Stimulated activated memory B cell treated with anti-CD40 and anti-IgM and Interleukin-4, amounts not matched to agents 10 μg/mL and 1 μg/mL and 100 μg/mL, for 72 hours (primary cell): ENCODE data around the gene SLC35E3.
"Not testable (repeated sequence)": the region's sequence is repeated elsewhere in the genome, so short reads cannot be mapped to it uniquely, and the experiment has no call there.

Experiments
- ATAC-seq: fragments of 150-1000 bp; cut with Tn5 transposase; 2 replicates; pipeline ENCODE4 v1.10.0; 2021
- H3K27ac Mint-ChIP-seq: one replicate; pipeline ENCODE4 v1.8.0; 2022; ENCODE audit warnings: mild to moderate bottlenecking, mixed read lengths
- H3K27me3 Mint-ChIP-seq: one replicate; pipeline ENCODE4 v1.8.0; 2022; ENCODE audit warnings: mixed read lengths
- H3K36me3 Mint-ChIP-seq: one replicate; pipeline ENCODE4 v1.8.0; 2022; ENCODE audit warnings: mixed read lengths
- H3K4me1 Mint-ChIP-seq: one replicate; pipeline ENCODE4 v1.8.0; 2022; ENCODE audit warnings: mixed read lengths
- H3K4me3 Mint-ChIP-seq: one replicate; pipeline ENCODE4 v1.8.0; 2022; ENCODE audit warnings: mild to moderate bottlenecking, moderate library complexity, mixed read lengths
- H3K9me3 Mint-ChIP-seq: one replicate; pipeline ENCODE4 v1.8.0; 2022; ENCODE audit warnings: mixed read lengths

SLC35E3 gene

DNA sequence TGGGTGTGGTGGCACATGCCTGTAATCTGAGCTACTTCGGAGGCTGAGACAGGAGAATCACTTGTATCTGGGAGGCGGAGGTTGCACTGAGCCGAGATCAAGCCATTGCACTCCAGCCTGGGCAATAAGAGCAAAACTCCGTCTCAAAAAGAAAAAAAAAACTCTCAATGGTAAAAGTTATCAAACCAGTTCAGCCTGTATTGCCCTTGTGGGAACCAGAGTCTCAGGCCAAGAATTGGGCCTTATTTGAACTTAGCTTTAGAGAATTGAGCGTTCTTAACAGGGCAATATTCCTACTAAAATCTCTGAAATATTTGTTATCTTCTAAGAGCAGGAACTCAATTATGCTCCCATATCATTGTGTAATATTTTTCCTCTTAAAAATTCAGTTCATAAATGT lies 54.3 kb downstream of the SLC35E3 start:
- no peak for ATAC-seq
- no peaks in the 10 kb centered on the region for H3K27me3 Mint-ChIP-seq
- no peaks in the 10 kb centered on the region for H3K36me3 Mint-ChIP-seq
- H3K4me1 Mint-ChIP-seq = no peaks in the 10 kb centered on the region
- H3K4me3 Mint-ChIP-seq = no peak overlapping the region
- H3K9me3 Mint-ChIP-seq = no peaks in the 10 kb centered on the region
- H3K27ac Mint-ChIP-seq = no peak overlapping the region

- not testable (repeated sequence) for H3K27me3 Mint-ChIP-seq, H3K4me1 Mint-ChIP-seq, H3K9me3 Mint-ChIP-seq, ATAC-seq, H3K27ac Mint-ChIP-seq, H3K36me3 Mint-ChIP-seq, H3K4me3 Mint-ChIP-seq
Observed at GRCh38 chr12:68801124-68801523, 55.1 kb downstream of the SLC35E3 start.

- H3K4me3 Mint-ChIP-seq, H3K4me1 Mint-ChIP-seq, H3K27me3 Mint-ChIP-seq, H3K27ac Mint-ChIP-seq, ATAC-seq, H3K36me3 Mint-ChIP-seq, H3K9me3 Mint-ChIP-seq: not testable (repeated sequence)
Observed at GRCh38 chr12:68802372-68802745, 56.4 kb downstream of the SLC35E3 start.

- H3K4me3 Mint-ChIP-seq, H3K4me1 Mint-ChIP-seq, ATAC-seq, H3K9me3 Mint-ChIP-seq, H3K27me3 Mint-ChIP-seq, H3K27ac Mint-ChIP-seq, H3K36me3 Mint-ChIP-seq: not testable (repeated sequence)
Observed at GRCh38 chr12:68802911-68803651, 57.1 kb downstream of the SLC35E3 start.

DNA sequence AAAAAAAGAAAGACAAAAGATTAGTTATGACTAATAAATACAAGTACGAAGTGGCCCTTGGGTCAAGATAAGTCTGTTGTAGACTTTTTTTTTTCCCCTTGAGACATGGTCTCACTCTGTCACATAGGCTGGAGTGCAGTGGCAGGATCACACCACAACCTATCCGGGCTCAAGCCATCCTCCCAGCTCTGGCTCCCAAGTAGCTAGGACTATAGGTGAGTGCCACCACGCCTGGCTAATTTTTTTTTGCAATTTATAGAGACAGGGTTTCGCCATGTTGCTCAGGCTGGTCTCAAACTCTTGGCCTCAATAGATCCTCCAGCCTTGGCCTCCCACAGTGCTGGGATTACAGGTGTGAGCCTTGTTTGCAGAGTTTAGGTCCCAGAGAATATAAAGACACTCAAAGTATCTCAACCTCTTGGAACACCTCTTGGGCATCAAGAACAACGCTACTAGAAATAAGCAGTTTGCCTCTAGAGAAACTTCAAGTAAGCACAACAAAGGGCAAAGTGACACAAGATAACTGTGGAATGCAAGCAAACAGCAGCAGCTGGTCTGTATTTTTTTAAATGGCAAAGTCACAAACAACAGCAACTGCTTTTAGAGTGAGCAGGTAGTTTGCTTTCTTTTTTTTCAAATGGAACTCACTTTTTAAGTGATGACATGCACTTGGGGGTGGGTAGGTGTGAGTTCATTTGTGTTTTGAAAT lies 58.1 kb downstream of the SLC35E3 start:
- Mint-ChIP-seq H3K27ac (no peak overlapping the region), H3K36me3 (no peaks in the 10 kb centered on the region), H3K4me3 (no peak overlapping the region), H3K9me3 (no peaks in the 10 kb centered on the region), H3K27me3 (no peaks in the 10 kb centered on the region), H3K4me1 (no peaks in the 10 kb centered on the region)
- ATAC-seq = no peak

GRCh38 chr12:68804657-68805591 lies 58.9 kb downstream of the SLC35E3 start:
- Mint-ChIP-seq H3K27me3 (no peaks in the 10 kb centered on the region), H3K27ac (no peak overlapping the region), H3K4me1 (no peaks in the 10 kb centered on the region), H3K36me3 (peaks cover 4% of the 10 kb centered on the region), H3K4me3 (no peak overlapping the region), H3K9me3 (no peaks in the 10 kb centered on the region)
- ATAC-seq = no peak

DNA sequence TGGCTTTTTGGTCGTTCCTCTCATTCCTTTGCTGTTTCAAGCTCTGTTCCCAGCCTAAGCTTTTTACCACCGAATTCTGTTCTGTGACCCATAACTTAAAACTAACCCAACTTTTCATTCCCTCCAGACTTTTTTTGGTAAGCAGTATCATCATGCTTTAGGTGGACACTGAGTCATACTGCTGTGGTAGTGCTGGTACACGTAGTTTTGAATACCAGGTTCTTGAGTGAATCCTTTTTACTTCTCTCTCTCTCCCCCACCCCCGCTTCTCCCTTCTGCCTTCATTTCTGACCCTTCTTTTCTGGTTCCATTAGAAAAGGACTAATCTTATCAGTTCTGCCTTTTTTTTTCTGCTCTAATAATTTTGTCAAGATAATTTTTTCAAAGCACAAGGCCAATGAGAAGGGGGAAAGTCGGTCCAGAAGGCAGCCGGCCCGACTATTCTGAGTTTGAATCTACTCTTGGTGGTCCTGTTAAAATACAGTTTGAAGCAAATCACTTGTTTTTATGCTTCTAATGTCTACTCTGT lies 59.7 kb downstream of the SLC35E3 start:
- ATAC-seq = no peak
- Mint-ChIP-seq H3K36me3 (peaks cover 8% of the 10 kb centered on the region), H3K4me1 (peaks cover under 1% of the 10 kb centered on the region), H3K27ac (no peak overlapping the region), H3K4me3 (no peak overlapping the region), H3K27me3 (no peaks in the 10 kb centered on the region), H3K9me3 (no peaks in the 10 kb centered on the region)

DNA sequence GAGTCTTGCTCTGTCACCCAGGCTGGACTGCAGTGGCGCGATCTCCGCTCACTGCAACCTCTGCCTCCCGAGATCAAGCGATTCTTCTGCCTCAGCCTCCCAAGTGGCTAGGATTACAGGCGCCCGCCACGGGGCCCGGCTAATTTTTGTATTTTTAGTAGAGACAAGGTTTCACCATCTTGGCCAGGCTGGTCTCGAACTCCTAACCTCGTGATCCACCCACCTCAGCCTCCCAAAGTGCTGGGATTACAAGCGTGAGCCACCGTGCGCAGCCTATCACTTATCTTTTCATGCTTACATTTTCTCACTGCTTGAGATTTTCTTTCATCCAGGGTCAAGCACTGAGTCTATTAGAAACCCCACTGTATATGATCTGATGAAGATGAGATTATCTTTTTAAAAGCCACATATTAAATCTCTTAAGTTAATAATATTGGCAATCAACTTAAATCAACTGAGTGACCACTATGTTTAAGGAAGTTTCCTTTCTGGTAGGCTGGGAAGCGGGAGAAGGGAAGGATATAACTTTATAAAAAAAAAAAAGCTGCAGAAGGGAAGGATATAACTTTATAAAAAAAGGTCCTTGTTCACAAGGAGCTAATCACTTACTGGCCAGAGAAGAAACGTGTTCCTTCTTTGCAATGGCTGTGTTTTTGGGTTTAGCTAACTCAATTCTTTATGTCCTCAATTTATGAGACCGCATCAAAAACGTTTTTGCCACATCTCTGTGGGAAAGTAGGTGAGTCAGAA lies 60.7 kb downstream of the SLC35E3 start:
- Mint-ChIP-seq H3K9me3 (no peaks in the 10 kb centered on the region), H3K36me3 (peaks cover 13% of the 10 kb centered on the region)

DNA sequence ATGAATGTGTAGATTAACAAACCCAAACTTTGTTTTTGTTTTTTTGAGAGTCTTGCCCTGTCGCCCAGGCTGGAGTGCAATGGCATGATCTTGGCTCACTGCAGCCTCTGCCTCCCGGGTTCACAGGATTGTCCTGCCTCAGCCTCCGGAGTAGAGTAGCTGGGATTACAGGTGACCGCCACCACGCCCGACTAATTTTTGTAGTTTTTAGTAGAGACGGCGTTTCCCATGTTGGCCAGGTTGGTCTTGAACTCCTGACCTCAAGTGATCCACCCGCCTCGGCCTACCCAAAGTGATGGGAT lies 61.2 kb downstream of the SLC35E3 start:
- not testable (repeated sequence) for H3K27me3 Mint-ChIP-seq, H3K9me3 Mint-ChIP-seq, ATAC-seq
- peak overlapping the region; percentile 100 for H3K27ac Mint-ChIP-seq
- H3K36me3 Mint-ChIP-seq = peaks cover 13% of the 10 kb centered on the region
- peak overlapping the region; percentile 89 for H3K4me3 Mint-ChIP-seq
- H3K4me1 Mint-ChIP-seq = peaks cover 16% of the 10 kb centered on the region

More for the DNA sequence above, 60.7 kb downstream of the SLC35E3 start:
- Mint-ChIP-seq H3K27me3 (no peaks in the 10 kb centered on the region), H3K4me1 (peaks cover 11% of the 10 kb centered on the region), H3K4me3 (peak overlapping the region; percentile 89), H3K27ac (peak overlapping the region; percentile 100)
- no peak for ATAC-seq

DNA sequence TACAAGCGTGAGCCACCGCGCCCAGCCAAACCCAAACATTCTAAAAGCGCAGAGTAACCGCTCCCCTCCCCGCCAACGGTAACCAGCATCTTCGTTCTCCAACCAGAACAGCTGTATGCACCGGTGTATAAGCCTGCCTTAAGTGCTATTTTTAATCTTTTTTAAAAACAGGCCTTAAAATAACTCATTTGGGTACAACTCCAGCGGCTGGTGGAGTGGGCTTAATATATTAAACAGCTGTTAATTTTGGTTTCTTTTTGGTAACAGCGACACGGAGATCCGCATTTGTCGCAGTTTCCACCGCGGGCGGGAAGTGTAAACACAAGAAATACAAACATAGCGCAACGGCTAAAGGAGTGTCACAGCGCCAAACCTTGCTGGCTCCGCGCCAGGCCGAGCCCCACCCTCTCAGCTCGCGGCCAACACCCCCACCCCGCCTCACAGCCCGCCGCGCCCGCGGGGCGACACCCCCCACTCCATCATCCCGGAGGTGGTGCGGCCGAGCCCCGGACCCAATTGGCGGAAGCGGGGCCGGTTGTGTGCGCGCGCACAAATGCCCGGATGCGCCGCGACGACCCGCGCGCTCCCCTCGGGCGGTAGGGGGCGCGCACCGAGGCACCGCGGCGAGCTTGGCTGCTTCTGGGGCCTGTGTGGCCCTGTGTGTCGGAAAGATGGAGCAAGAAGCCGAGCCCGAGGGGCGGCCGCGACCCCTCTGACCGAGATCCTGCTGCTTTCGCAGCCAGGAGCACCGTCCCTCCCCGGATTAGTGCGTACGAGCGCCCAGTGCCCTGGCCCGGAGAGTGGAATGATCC lies 61.8 kb downstream of the SLC35E3 start, which contains the start of gene MDM2:
Gene MDM2, plus strand, starts transcription at position 602 of the 812 bp plus-strand sequence. CDS start 301 bp downstream, outside the sequence.
- Mint-ChIP-seq H3K4me1 (peaks cover 22% of the 10 kb centered on the region), H3K27me3 (no peaks in the 10 kb centered on the region), H3K36me3 (peaks cover 13% of the 10 kb centered on the region), H3K27ac (peak within 1 kb of the TSS; percentile 100), H3K9me3 (no peaks in the 10 kb centered on the region), H3K4me3 (peak within 1 kb of the TSS; percentile 89)
- peak; percentile 95 for ATAC-seq

DNA sequence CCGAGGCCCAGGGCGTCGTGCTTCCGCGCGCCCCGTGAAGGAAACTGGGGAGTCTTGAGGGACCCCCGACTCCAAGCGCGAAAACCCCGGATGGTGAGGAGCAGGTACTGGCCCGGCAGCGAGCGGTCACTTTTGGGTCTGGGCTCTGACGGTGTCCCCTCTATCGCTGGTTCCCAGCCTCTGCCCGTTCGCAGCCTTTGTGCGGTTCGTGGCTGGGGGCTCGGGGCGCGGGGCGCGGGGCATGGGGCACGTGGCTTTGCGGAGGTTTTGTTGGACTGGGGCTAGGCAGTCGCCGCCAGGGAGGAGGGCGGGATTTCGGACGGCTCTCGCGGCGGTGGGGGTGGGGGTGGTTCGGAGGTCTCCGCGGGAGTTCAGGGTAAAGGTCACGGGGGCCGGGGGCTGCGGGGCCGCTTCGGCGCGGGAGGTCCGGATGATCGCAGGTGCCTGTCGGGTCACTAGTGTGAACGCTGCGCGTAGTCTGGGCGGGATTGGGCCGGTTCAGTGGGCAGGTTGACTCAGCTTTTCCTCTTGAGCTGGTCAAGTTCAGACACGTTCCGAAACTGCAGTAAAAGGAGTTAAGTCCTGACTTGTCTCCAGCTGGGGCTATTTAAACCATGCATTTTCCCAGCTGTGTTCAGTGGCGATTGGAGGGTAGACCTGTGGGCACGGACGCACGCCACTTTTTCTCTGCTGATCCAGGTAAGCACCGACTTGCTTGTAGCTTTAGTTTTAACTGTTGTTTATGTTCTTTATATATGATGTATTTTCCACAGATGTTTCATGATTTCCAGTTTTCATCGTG lies 62.6 kb downstream of the SLC35E3 start:
- peaks cover 13% of the 10 kb centered on the region for H3K36me3 Mint-ChIP-seq

GRCh38 chr12:68809190-68810026 lies 63.4 kb downstream of the SLC35E3 start:
- Mint-ChIP-seq H3K9me3 (no peaks in the 10 kb centered on the region), H3K4me1 (peaks cover 33% of the 10 kb centered on the region), H3K36me3 (peaks cover 18% of the 10 kb centered on the region), H3K27me3 (no peaks in the 10 kb centered on the region), H3K27ac (peak overlapping the region; percentile 100), H3K4me3 (peak overlapping the region; percentile 89)
- no peak for ATAC-seq

More for the DNA sequence above, 62.6 kb downstream of the SLC35E3 start:
- Mint-ChIP-seq H3K9me3 (no peaks in the 10 kb centered on the region), H3K4me1 (peaks cover 28% of the 10 kb centered on the region), H3K27ac (peak overlapping the region; percentile 100), H3K4me3 (peak overlapping the region; percentile 89), H3K27me3 (no peaks in the 10 kb centered on the region)
- ATAC-seq = peak; percentile 81

GRCh38 chr12:68810027-68810389 lies 64.0 kb downstream of the SLC35E3 start:
- H3K4me1 Mint-ChIP-seq = peaks cover 38% of the 10 kb centered on the region
- peak overlapping the region; percentile 50 for H3K4me3 Mint-ChIP-seq
- not testable (repeated sequence) for H3K27me3 Mint-ChIP-seq, H3K9me3 Mint-ChIP-seq, ATAC-seq
- H3K27ac Mint-ChIP-seq = peak overlapping the region; percentile 100
- H3K36me3 Mint-ChIP-seq = peaks cover 21% of the 10 kb centered on the region
